Psoas muscle (tissue), 8 donors: ENCODE results near the gene EPB41L2. TPM values are rescaled to one million over a fixed set of nuclear protein-coding genes. Genes with fewer than 3 reads are reported as not detected.
A peak's percentile ranks its signal among the peaks of the same experiment; 100 is the strongest.

Experiments used
- ATAC-seq, 4 donors: fragments of 200-7000 bp; cut with Tn5 transposase; one replicate each; pipeline ENCODE4 v1.9.1; 2020; ENCODE audit warnings: moderate library complexity in 3 of 4, mild to moderate bottlenecking in 2 of 4
- DNase-seq, 2 donors: peaks; one replicate each; pipeline ENCODE4 v3.0.0-alpha.2; 2020
- H3K27ac ChIP-seq: fragments of 200-600 bp; one replicate; pipeline ENCODE4 v1.8.0; 2022
- H3K27me3 ChIP-seq, 3 donors: fragments of 200-600 bp in 1 of 3; one replicate each; pipeline versions ENCODE4 v1.6.1 to v1.8.0; 2013 to 2022; ENCODE audit warnings: low read length in 2 of 3, mild to moderate bottlenecking in 2 of 3, moderate library complexity in 1 of 3; ENCODE audit not compliant: insufficient read depth in 3 of 3
- H3K36me3 ChIP-seq, 2 donors: fragments of 200-600 bp in 1 of 2; one replicate each; pipeline versions ENCODE4 v1.6.1 to v1.8.0; 2013 to 2022; ENCODE audit warnings: low read depth in 1 of 2, mild to moderate bottlenecking in 1 of 2, moderate library complexity in 1 of 2; ENCODE audit not compliant: insufficient read depth in 1 of 2
- H3K4me1 ChIP-seq: fragments of 200-600 bp; one replicate; pipeline ENCODE4 v1.8.0; 2022
- H3K4me3 ChIP-seq: fragments of 200-600 bp; one replicate; pipeline ENCODE4 v1.8.0; 2022; ENCODE audit warnings: mild to moderate bottlenecking
- H3K9me3 ChIP-seq: fragments of 200-600 bp; one replicate; pipeline ENCODE4 v1.8.0; 2022
- CTCF ChIP-seq: fragments of 200-600 bp; IDR thresholded peaks from one replicate; pipeline ENCODE4 v1.8.0; 2022; ENCODE audit warnings: antibody characterized with exemption
- WGBS, 3 donors: extraction: QIAGEN DNeasy Blood & Tissue Kit; methylation state at CpG; one replicate each; pipeline versions ENCODE4 v1.1.6 to v1.1.7; 2013; 5-methylcytosine and 5-hydroxymethylcytosine counted together
- intact Hi-C, 2 donors: fragments of 100-400 bp; cut with DNase I; formaldehyde crosslinking; loops; one replicate each; pipeline versions ENCODE4 v1.11.0 to v1.14.2; 2022
- polyA plus RNA-seq, 3 donors: library from polyadenylated mRNA; stranded (reverse); fragments of 200-250 nt; gene quantifications; one replicate each; pipeline ENCODE4 v1.2.3, GENCODE V29; 2013
- total RNA-seq, 4 donors: library from RNA; stranded (reverse); fragmentation: NEBNext Ultra II Directional in 2 of 4; extraction: Animal tissue kit (Norgen Biotek cat#: 25700) in 2 of 4; gene quantifications; one replicate each; pipeline versions ENCODE4 v1.2.1 to v1.2.4, GENCODE V29; 2021 to 2023
- donor health status: healthy with polysubstance abuse.
- donor health status: DM: no; HTN: no; CAD: no; lungs with moderate emphysema.
- donor health status: Bipolar disorder and iron deficiency.
- donor health status: healthy.
- donor health status: DM: yes; HTN: yes; CAD: no.
- donor health status: DM: no; HTN: no; CAD: no.
- donor health status: DM: no; HTN: no; CAD: no.
- donor health status: DM: yes; HTN: yes; CAD: no.

EPB41L2 gene
- total and polyA plus RNA-seq, 7 donors: 8.5 to 75.7 (median 22.7) TPM

DNA sequence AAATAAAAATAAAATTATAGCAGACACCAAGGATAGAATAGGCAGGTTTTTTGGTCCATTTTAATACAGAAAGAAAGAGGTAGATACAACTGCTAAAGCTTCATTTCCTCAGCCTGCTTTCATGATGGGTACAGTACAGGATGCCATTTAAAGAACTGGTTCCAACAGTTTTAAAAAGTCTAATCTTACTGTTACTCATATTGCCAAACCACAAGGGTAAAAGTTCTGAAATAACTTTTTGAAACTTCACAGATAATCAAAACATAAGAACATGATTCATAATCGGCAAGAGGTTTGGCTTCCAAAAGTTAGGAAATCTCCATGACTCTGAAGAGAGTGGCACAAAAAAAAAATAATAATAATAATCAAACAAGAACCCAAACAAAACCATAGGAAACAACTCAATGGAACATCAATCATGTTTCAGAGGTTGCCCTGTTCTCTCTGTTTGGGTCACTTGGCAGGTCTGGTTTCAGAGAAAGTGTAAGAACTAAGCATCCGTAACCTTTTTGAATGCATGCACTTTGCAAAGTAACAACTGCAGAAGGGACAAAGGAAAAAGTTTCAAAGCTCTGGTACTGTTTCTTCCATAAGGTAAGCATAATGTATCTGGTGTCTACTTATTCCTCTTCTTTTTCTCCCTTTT lies 156.2 kb downstream of the EPB41L2 start:
- Histone ChIP-seq H3K4me1 (no peaks in the 10 kb centered on the region), H3K27me3 (no peaks in the 10 kb centered on the region), H3K4me3 (no peak overlapping the region), H3K36me3 (no peaks in the 10 kb centered on the region), H3K9me3 (no peaks in the 10 kb centered on the region), H3K27ac (no peak overlapping the region)
- intact Hi-C loops: no loop called here
- 45 to 73% (median 51%) methylated on average over 2 of the region's 2 CpGs for WGBS, 3 donors
- TF ChIP-seq CTCF: no peak
- ATAC-seq (no peak), DNase-seq (no peak)

GRCh38 chr6:130903602-130904001 lies 159.4 kb downstream of the EPB41L2 start:
- intact Hi-C loops: no loop called here
- no peak for ATAC-seq
- Histone ChIP-seq H3K27me3 (no peaks in the 10 kb centered on the region), H3K27ac (no peak overlapping the region), H3K36me3 (peaks cover 0 to 12% of the 10 kb centered on the region in 2 donors), H3K4me1 (peaks cover 2% of the 10 kb centered on the region), H3K4me3 (no peak overlapping the region), H3K9me3 (no peaks in the 10 kb centered on the region)
- DNase-seq: no peak
- no peak for TF ChIP-seq CTCF

DNA sequence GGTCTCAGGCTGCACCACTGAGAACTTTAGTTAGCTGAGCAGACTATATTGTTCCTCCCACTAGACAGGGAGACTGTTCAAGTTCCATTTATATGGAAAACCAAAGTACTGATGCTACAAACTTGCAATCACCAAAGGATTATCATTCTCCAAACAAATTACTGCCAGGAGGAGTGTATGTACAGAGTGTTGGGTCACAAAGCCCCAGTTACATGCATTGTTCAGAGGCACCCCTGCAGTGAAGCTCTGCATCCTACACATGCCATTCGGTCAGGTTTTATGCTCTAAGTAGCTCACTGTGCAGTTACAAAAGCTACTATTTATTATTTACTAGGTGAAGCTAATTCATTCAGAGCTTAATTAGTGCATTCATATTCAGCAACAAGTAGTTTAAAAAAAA lies 160.0 kb downstream of the EPB41L2 start:
- H3K4me3 ChIP-seq: no peak overlapping the region
- ATAC-seq (no peak), DNase-seq (no peak)
- H3K27ac ChIP-seq: no peak overlapping the region
- H3K36me3 ChIP-seq: peaks cover 0 to 15% of the 10 kb centered on the region in 2 donors
- no peaks in the 10 kb centered on the region for H3K9me3 ChIP-seq
- H3K27me3 ChIP-seq: no peaks in the 10 kb centered on the region
- TF ChIP-seq CTCF: no peak
- WGBS, 3 donors: 92 to 100% (median 97%) methylated on average over 1 of the region's 1 CpG
- peaks cover 2% of the 10 kb centered on the region for H3K4me1 ChIP-seq
- intact Hi-C loops: no loop called here

- intact Hi-C loops: no loop called here
- WGBS, 3 donors: 36 to 56% (median 52%) methylated on average over 3 of the region's 3 CpGs
- Histone ChIP-seq H3K4me1 (peaks cover 2% of the 10 kb centered on the region), H3K9me3 (no peaks in the 10 kb centered on the region), H3K27ac (no peak overlapping the region), H3K4me3 (no peak overlapping the region), H3K36me3 (peaks cover 0 to 15% of the 10 kb centered on the region in 2 donors), H3K27me3 (no peaks in the 10 kb centered on the region)
- no peak for TF ChIP-seq CTCF
- DNase-seq: peak; percentile 65 to 83
- ATAC-seq: peak; percentile 67 to 80 (median 74)
These were observed 162.1 kb downstream of the EPB41L2 start for GRCh38 chr6:130900913-130901312.

DNA sequence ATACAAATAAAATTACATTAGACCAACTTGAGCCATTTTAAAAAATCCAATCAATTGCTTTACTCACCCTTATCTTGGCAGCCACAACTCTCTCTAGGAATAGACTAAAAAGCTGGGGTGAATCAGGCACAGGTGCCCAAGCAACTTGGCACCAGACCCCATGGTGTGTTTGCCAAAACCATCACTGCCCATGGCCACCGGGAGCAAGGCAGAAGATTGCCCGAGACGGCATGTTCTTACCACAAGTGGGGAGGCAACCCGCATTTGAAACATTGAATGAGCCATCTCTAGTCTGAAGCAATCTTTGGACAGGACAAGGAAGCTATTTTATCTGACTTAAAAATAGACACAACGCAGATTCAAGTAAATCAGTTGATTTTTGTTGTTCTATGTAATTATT lies 166.8 kb downstream of the EPB41L2 start:
- Histone ChIP-seq H3K27ac (no peak overlapping the region), H3K36me3 (peaks cover 0 to 39% of the 10 kb centered on the region in 2 donors), H3K4me3 (no peak overlapping the region), H3K27me3 (no peaks in the 10 kb centered on the region), H3K4me1 (peaks cover 2% of the 10 kb centered on the region), H3K9me3 (no peaks in the 10 kb centered on the region)
- peak; percentile 46 to 75 for DNase-seq
- 35 to 48% (median 36%) methylated on average over 5 of the region's 5 CpGs for WGBS, 3 donors
- TF ChIP-seq CTCF: no peak
- peak; percentile 69 to 92 (median 87) for ATAC-seq
- intact Hi-C loops: no loop called here
